HepG2 (cell line): ENCODE results near the gene LDLRAP1. TPM values are rescaled to one million over a fixed set of nuclear protein-coding genes. Genes with fewer than 3 reads are reported as not detected.

Source experiments
- ATAC-seq: fragments of 200-7000 bp; cut with Tn5 transposase; 3 replicates; pipeline ENCODE4 v1.9.1; 2020; ENCODE audit warnings: mild to moderate bottlenecking, moderate library complexity
- BruUV-seq: library from RNA; stranded (reverse); fragments of 400-500 nt; replicated peaks from 2 replicates; lab custom pipeline; 2021; lab: Mats Ljungman, UMichigan
- CTCF ChIA-PET: fragments of 300-600 bp; formaldehyde crosslinking; extraction: SDS; loops from one replicate; lab custom pipeline; 2021; ENCODE audit warnings: low total read pairs, inconsistent platforms, low intra/inter-chr PET ratio; lab: Yijun Ruan, JAX
- POLR2A ChIA-PET: fragments of 350-600 bp; sonication (Branson Sonifier 250); formaldehyde crosslinking; loops from one replicate; lab custom pipeline; 2020; ENCODE audit warnings: antibody characterized with exemption, inconsistent platforms; lab: Yijun Ruan, JAX
- DNase-seq: peaks from one replicate; pipeline ENCODE4 v3.0.0-alpha.2; 2015; ENCODE audit warnings: low spot score
- FAIRE-seq: peaks from 3 replicates; lab custom pipeline; 2011; peaks lifted over from hg19 to GRCh38; lab: Jason Lieb, UNC
- H2AFZ ChIP-seq: one replicate; pipeline ENCODE4 v1.6.1; 2011; ENCODE audit warnings: low read length, inconsistent platforms
- H3K27ac ChIP-seq: fragments of 300-600 bp; 3 replicates; pipeline ENCODE4 v1.8.0; 2011; ENCODE audit warnings: mixed run types, mild to moderate bottlenecking, mixed read lengths, low read length, inconsistent platforms; ENCODE audit not compliant: insufficient read depth; ENCODE audit errors: extremely low read length
- H3K27me3 ChIP-seq, 2 experiments: fragments of 200-600 bp in 1 of 2; 2 replicates in 1 of 2; 3 replicates in 1 of 2; pipeline versions ENCODE4 v1.6.0 to v1.8.0; 2011; ENCODE audit warnings: low read length in 2 of 2, mild to moderate bottlenecking in 2 of 2, moderate library complexity in 2 of 2, inconsistent platforms in 1 of 2; ENCODE audit not compliant: insufficient read depth in 2 of 2, control insufficient read depth in 1 of 2
- H3K36me3 ChIP-seq, 2 experiments: fragments of 200-600 bp in 1 of 2; replicated peaks in 1 of 2; 2 replicates in 1 of 2; 3 replicates in 1 of 2; pipeline versions ENCODE4 v1.5.1 to v1.8.0; 2011; ENCODE audit warnings: low read length in 2 of 2, inconsistent platforms in 1 of 2; ENCODE audit not compliant: insufficient read depth in 2 of 2, control insufficient read depth in 1 of 2
- H3K4me1 ChIP-seq: 2 replicates; pipeline ENCODE4 v1.5.1; 2012; ENCODE audit warnings: low read length, inconsistent platforms; ENCODE audit not compliant: insufficient read depth
- H3K4me2 ChIP-seq: 2 replicates; pipeline ENCODE4 v1.6.0; 2011; ENCODE audit warnings: low read depth, low read length, inconsistent platforms
- H3K4me3 ChIP-seq, 3 experiments: fragments of 200-600 bp in 1 of 3; sonication (generic), shearing (Covaris generic) in 1 of 3; replicated peaks in 1 of 3; 2 replicates each; pipeline ENCODE4 v1.5.1; 2011 to 2016; ENCODE audit warnings: low read length in 3 of 3, inconsistent platforms in 2 of 3, low read depth in 2 of 3, mild to moderate bottlenecking in 2 of 3, control low read depth in 1 of 3, mixed read lengths in 1 of 3; ENCODE audit not compliant: insufficient read depth in 1 of 3
- H3K79me2 ChIP-seq: one replicate; pipeline ENCODE4 v1.6.1; 2011; ENCODE audit warnings: low read length, inconsistent platforms; ENCODE audit not compliant: insufficient read depth
- H3K9ac ChIP-seq: 2 replicates; pipeline ENCODE4 v1.6.0; 2011; ENCODE audit warnings: mild to moderate bottlenecking, low read depth, low read length, inconsistent platforms; ENCODE audit not compliant: insufficient read depth
- H3K9me3 ChIP-seq: 2 replicates; pipeline ENCODE4 v1.5.1; 2012; ENCODE audit warnings: mild to moderate bottlenecking, low read length
- H4K20me1 ChIP-seq: 2 replicates; pipeline ENCODE4 v1.6.0; 2011; ENCODE audit warnings: inconsistent platforms, mild to moderate bottlenecking, low read length, moderate library complexity; ENCODE audit not compliant: insufficient read depth
- ARNT ChIP-seq: fragments of 450-650 bp; IDR thresholded peaks from 2 replicates; pipeline ENCODE4 v1.6.1; 2017
- EEA1 ChIP-seq: sonication (generic); formaldehyde crosslinking; IDR thresholded peaks from 2 replicates; pipeline ENCODE4 v1.5.1; 2020; ENCODE audit warnings: mild to moderate bottlenecking, missing genetic modification reagents, borderline replicate concordance
- FOXC1 ChIP-seq: sonication (generic); formaldehyde crosslinking; IDR thresholded peaks from 2 replicates; pipeline ENCODE4 v1.8.0; 2022; ENCODE audit warnings: mild to moderate bottlenecking, missing genetic modification reagents, borderline replicate concordance
- HNRNPL ChIP-seq: fragments of 200-400 bp; formaldehyde crosslinking; IDR thresholded peaks from 2 replicates; pipeline ENCODE4 v1.6.1; 2017; ENCODE audit warnings: mild to moderate bottlenecking, low read depth, low read length
- KLF15 ChIP-seq: sonication (generic); formaldehyde crosslinking; IDR thresholded peaks from 2 replicates; pipeline ENCODE4 v1.8.1; 2023; ENCODE audit warnings: borderline replicate concordance, mild to moderate bottlenecking, inconsistent platforms, missing genetic modification reagents, mixed read lengths
- MTF1 ChIP-seq: sonication (generic); formaldehyde crosslinking; IDR thresholded peaks from 2 replicates; pipeline ENCODE4 v1.5.0; 2020; ENCODE audit warnings: missing genetic modification reagents
- NFE2L1 ChIP-seq: sonication (generic); formaldehyde crosslinking; IDR thresholded peaks from 2 replicates; pipeline ENCODE4 v1.4.0; 2020; ENCODE audit warnings: missing genetic modification reagents, mild to moderate bottlenecking, borderline replicate concordance
- NR2F6 ChIP-seq, 2 experiments: IDR thresholded peaks; 2 replicates each; pipeline ENCODE4 v1.6.1; 2016; ENCODE audit warnings: antibody characterized with exemption in 1 of 2, mild to moderate bottlenecking in 1 of 2
- TCF12 ChIP-seq, 2 experiments: fragments of 450-650 bp in 1 of 2; sonication (generic) in 1 of 2; formaldehyde crosslinking in 1 of 2; IDR thresholded peaks; 2 replicates each; pipeline versions ENCODE4 v1.6.1 to v1.8.0; 2017 to 2022; ENCODE audit warnings: antibody characterized with exemption in 1 of 2, mild to moderate bottlenecking in 1 of 2, missing genetic modification reagents in 1 of 2, moderate library complexity in 1 of 2
- ZFX ChIP-seq: sonication (generic); formaldehyde crosslinking; IDR thresholded peaks from 2 replicates; pipeline ENCODE4 v1.4.0; 2020; ENCODE audit warnings: mild to moderate bottlenecking, low read depth, missing genetic modification reagents, moderate library complexity
- ZKSCAN8 ChIP-seq: IDR thresholded peaks from 2 replicates; pipeline ENCODE4 v1.6.1; 2016; ENCODE audit warnings: borderline replicate concordance, missing genetic modification reagents, missing compliant biosample characterization
- ZNF256 ChIP-seq: sonication (generic); formaldehyde crosslinking; conservative IDR thresholded peaks from 2 replicates; pipeline ENCODE4 v1.4.0; 2020; ENCODE audit warnings: missing genetic modification reagents
- ZNF263 ChIP-seq: sonication (generic); formaldehyde crosslinking; IDR thresholded peaks from 2 replicates; pipeline ENCODE4 v1.4.0; 2020; ENCODE audit warnings: missing genetic modification reagents
- ZNF30 ChIP-seq: sonication (generic); formaldehyde crosslinking; IDR thresholded peaks from 2 replicates; pipeline ENCODE4 v1.5.0; 2020; ENCODE audit warnings: mild to moderate bottlenecking, missing genetic modification reagents
- ZSCAN29 ChIP-seq: sonication (generic); formaldehyde crosslinking; conservative IDR thresholded peaks from 2 replicates; pipeline ENCODE4 v1.4.0; 2020; ENCODE audit warnings: mild to moderate bottlenecking, missing genetic modification reagents
- WGBS: methylation state at CpG from one replicate; pipeline ENCODE4 v1.1.6; 2017; ENCODE audit warnings: low lambda C conversion rate; 5-methylcytosine and 5-hydroxymethylcytosine counted together
- in situ Hi-C: cut with HindIII; loops from 2 replicates; pipeline ENCODE4 v1.10.0; 2017; ENCODE audit warnings: low pct_unique_long_range_greater_than_20kb; ENCODE audit not compliant: extremely low pct_ligation_motif_present
- intact Hi-C: fragments of 100-400 bp; cut with micrococcal nuclease; formaldehyde crosslinking; loops from one replicate; pipeline ENCODE4 v1.10.0; 2022; ENCODE audit not compliant: unreplicated experiment
- polyA plus RNA-seq, 8 experiments: library from polyadenylated mRNA; depleted of rRNA in 3 of 8; stranded (reverse) in 7 of 8; unstranded in 1 of 8; fragments of >200 nt; fragmentation: Illumina TruSeq in 4 of 8; extraction: Trizol in 4 of 8; gene quantifications; 2 replicates each; pipeline versions ENCODE4 v1.2.1 to v1.2.3, GENCODE V29; 2011 to 2016; ENCODE audit warnings: low read depth in 4 of 8, missing spikeins in 1 of 8, mixed read lengths in 1 of 8; ENCODE audit not compliant: insufficient read depth in 1 of 8
- total RNA-seq, 5 experiments: library from RNA; depleted of rRNA; stranded (reverse); fragments of >200 nt; fragmentation: Illumina TruSeq; extraction: Trizol; gene quantifications; 2 replicates each; pipeline ENCODE4 v1.2.3, GENCODE V29; 2016; ENCODE audit warnings: low read depth in 1 of 5
- TF ChIP-seq, protein P1 (sequence below): sonication (generic); formaldehyde crosslinking; IDR thresholded peaks from 2 replicates; pipeline ENCODE4 v1.9.0; 2022; ENCODE audit warnings: low read depth, missing genetic modification reagents
- TF ChIP-seq, protein P2 (sequence below): sonication (generic); formaldehyde crosslinking; IDR thresholded peaks from 2 replicates; pipeline ENCODE4 v1.5.0; 2020; ENCODE audit warnings: mild to moderate bottlenecking, low read depth, missing genetic modification reagents, borderline replicate concordance
- TF ChIP-seq, protein P3 (sequence below): sonication (generic); formaldehyde crosslinking; IDR thresholded peaks from 2 replicates; pipeline ENCODE4 v1.5.0; 2020; ENCODE audit warnings: missing genetic modification reagents

LDLRAP1 gene
- total and polyA plus RNA-seq, 2 of the 13 experiments (the other 11 are each of a cell fraction or from before 2014, with no cell fraction given): 7.2 to 12.1 TPM

DNA sequence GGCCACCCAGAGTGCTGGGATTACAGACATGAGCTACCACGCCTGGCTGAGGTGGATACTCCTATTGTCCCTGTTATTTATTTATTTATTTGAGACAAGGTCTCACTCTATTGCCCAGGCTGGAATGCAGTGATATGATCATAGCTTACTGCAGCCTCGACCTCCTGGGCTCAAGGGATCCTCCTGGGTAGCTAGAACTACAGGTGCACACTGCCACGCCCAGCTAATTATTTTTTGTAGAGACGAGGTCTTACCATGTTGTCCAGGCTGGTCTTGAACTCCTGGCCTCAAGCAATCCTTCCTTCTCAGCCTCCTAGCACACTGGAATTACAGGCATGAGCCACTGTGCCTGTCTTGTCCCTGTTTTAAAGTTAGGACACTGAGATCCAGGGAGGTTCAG lies 5.2 kb downstream of the LDLRAP1 start (continued):
- TF ChIP-seq, protein P1, sequence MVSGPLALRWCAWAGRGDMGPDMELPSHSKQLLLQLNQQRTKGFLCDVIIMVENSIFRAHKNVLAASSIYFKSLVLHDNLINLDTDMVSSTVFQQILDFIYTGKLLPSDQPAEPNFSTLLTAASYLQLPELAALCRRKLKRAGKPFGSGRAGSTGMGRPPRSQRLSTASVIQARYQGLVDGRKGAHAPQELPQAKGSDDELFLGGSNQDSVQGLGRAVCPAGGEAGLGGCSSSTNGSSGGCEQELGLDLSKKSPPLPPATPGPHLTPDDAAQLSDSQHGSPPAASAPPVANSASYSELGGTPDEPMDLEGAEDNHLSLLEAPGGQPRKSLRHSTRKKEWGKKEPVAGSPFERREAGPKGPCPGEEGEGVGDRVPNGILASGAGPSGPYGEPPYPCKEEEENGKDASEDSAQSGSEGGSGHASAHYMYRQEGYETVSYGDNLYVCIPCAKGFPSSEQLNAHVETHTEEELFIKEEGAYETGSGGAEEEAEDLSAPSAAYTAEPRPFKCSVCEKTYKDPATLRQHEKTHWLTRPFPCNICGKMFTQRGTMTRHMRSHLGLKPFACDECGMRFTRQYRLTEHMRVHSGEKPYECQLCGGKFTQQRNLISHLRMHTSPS (CRISPR knock-in tag): no peak
- TF ChIP-seq, all 625 proteins: peak for 0

DNA sequence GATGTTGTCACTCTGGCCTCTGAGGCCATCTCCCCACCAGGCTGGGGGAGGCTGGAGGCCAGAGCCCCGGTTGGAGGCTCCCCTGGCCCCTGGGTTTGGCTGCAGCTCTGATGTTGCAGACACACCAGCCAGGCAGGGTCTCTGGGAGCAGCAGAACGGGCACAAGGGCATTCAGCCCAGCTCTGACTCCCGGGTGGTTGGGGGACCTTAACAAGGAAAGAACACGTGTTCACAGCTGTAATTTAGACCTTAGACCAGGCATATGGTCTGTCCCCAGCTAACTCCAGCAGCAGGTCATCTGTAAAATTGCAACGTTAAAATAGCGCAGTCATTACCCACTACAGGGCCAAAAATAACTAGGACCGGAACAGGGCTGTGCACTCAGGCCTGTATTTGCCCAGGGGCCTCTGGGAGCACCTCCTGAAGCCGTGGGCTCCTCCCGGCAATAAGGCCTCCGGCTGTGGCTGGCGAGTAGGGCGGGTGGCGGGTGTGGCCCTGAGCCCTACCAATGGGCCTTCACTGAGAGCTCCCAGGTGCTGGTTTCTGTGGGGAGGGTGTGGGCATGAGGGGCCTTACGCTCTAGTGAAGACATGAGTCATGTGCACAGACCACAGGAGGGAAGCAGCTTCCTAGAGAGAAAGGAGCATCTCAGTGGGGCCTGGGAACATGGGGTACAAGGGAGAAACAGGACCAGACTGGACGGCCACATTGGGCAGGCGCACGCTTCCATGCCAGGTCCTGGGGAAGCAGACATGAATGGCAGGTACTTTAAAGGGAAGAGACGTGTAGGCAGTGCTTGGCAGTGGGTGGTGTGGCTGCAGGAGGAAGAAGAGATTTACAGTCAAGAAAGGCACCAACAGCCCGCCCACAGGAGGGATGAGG lies 6.1 kb downstream of the LDLRAP1 start:
- Histone ChIP-seq H3K27me3 (no peaks in the 10 kb centered on the region), H2AFZ (no peak overlapping the region), H3K9ac (peak overlapping the region; percentile 48), H3K9me3 (no peaks in the 10 kb centered on the region), H3K4me2 (peak overlapping the region; percentile 73), H3K4me3 (peak overlapping the region in 1 of 3 experiments; percentile 42; a peak in 2 of 6 replicates), H3K4me1 (peaks cover 74% of the 10 kb centered on the region), H3K79me2 (no peaks in the 10 kb centered on the region), H4K20me1 (no peaks in the 10 kb centered on the region), H3K36me3 (no peaks in the 10 kb centered on the region), H3K27ac (peak overlapping the region; percentile 65)
- BruUV-seq: no TSS peak
- ATAC-seq (peak; percentile 64), FAIRE-seq (no peak), DNase-seq (peak; percentile 53)
- POLR2A ChIA-PET: interaction anchor here (1.2 kb wide), 1 partner anchor 16 kb away, joined by 3 read pairs; no protein-coding TSS in a partner anchor
- CTCF ChIA-PET: no interaction called here
- intact Hi-C loops (no loop called here), in situ Hi-C loops (no loop called here)
- WGBS: 34% methylated on average over 14 of the region's 19 CpGs
- TF ChIP-seq, protein P2, sequence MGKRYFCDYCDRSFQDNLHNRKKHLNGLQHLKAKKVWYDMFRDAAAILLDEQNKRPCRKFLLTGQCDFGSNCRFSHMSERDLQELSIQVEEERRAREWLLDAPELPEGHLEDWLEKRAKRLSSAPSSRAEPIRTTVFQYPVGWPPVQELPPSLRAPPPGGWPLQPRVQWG (CRISPR knock-in tag): no peak
- no peak for TF ChIP-seq ZNF256 (CRISPR knock-in tag)
- TF ChIP-seq ZSCAN29 (CRISPR knock-in tag): no peak
- no peak for TF ChIP-seq KLF15
- TF ChIP-seq NR2F6 (IDR thresholded peaks at IDR 0.05): no peak
- TF ChIP-seq NR2F6 (CRISPR knock-in tag; IDR thresholded peaks at IDR 0.05): no peak
- no peak for TF ChIP-seq EEA1 (CRISPR knock-in tag)
- TF ChIP-seq FOXC1: no peak
- no peak for TF ChIP-seq ZNF30
- TF ChIP-seq TCF12 (IDR thresholded peaks at IDR 0.05): no peak
- no peak for TF ChIP-seq TCF12 (CRISPR knock-in tag; IDR thresholded peaks at IDR 0.05)
- TF ChIP-seq HNRNPL: no peak
- 0 out of 2 replicates have a peak, but pooled peaks have one; percentile 30 for TF ChIP-seq ZKSCAN8 (CRISPR knock-in tag)
- peak; percentile 99 for TF ChIP-seq ZNF263
- no peak for TF ChIP-seq MTF1 (CRISPR knock-in tag)
- TF ChIP-seq ZFX: peak; percentile 61
- TF ChIP-seq NFE2L1: no peak
- TF ChIP-seq ARNT: no peak
- TF ChIP-seq, protein P3, sequence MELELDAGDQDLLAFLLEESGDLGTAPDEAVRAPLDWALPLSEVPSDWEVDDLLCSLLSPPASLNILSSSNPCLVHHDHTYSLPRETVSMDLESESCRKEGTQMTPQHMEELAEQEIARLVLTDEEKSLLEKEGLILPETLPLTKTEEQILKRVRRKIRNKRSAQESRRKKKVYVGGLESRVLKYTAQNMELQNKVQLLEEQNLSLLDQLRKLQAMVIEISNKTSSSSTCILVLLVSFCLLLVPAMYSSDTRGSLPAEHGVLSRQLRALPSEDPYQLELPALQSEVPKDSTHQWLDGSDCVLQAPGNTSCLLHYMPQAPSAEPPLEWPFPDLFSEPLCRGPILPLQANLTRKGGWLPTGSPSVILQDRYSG (CRISPR knock-in tag): 0 out of 2 replicates have a peak, but pooled peaks have one; percentile 57
